HepG2 (cell line): ENCODE measurements around the gene SLC11A1. TPM values are rescaled to one million over a fixed set of nuclear protein-coding genes. Genes with fewer than 3 reads are reported as not detected.

Source experiments
- ARID2 ChIP-seq: sonication (generic); formaldehyde crosslinking; IDR thresholded peaks from 2 replicates; pipeline ENCODE4 v1.8.1; 2022; ENCODE audit warnings: mild to moderate bottlenecking, missing genetic modification reagents, borderline replicate concordance
- ATF7-NPFF ChIP-seq: sonication (generic); formaldehyde crosslinking; IDR thresholded peaks from 2 replicates; pipeline ENCODE4 v1.8.1; 2023; ENCODE audit warnings: mild to moderate bottlenecking, low read depth, missing genetic modification reagents, moderate library complexity
- CENPX ChIP-seq: sonication (generic); formaldehyde crosslinking; IDR thresholded peaks from 2 replicates; pipeline ENCODE4 v1.9.0; 2021; ENCODE audit warnings: mild to moderate bottlenecking, missing genetic modification reagents, moderate library complexity
- CREB1 ChIP-seq, 2 experiments: fragments of 450-650 bp in 1 of 2; IDR thresholded peaks; 2 replicates each; pipeline ENCODE4 v1.6.1; 2016 to 2017; ENCODE audit warnings: control low read depth in 1 of 2, mild to moderate bottlenecking in 1 of 2, missing compliant biosample characterization in 1 of 2, missing genetic modification characterization in 1 of 2
- DNMT1 ChIP-seq: sonication (generic); formaldehyde crosslinking; IDR thresholded peaks from 2 replicates; pipeline ENCODE4 v1.5.1; 2020; ENCODE audit warnings: mild to moderate bottlenecking, missing genetic modification reagents
- MED1 ChIP-seq: sonication (generic); formaldehyde crosslinking; IDR thresholded peaks from 2 replicates; pipeline ENCODE4 v1.4.0; 2020; ENCODE audit warnings: missing genetic modification reagents
- NFIC ChIP-seq: IDR thresholded peaks from 2 replicates; pipeline ENCODE4 v1.6.1; 2012; ENCODE audit warnings: mild to moderate bottlenecking, low read length, inconsistent platforms
- PHF21A ChIP-seq: sonication (generic); formaldehyde crosslinking; IDR thresholded peaks from 2 replicates; pipeline ENCODE4 v1.5.0; 2020; ENCODE audit warnings: mild to moderate bottlenecking, missing genetic modification reagents
- SPEN ChIP-seq: sonication (generic); formaldehyde crosslinking; IDR thresholded peaks from 2 replicates; pipeline ENCODE4 v1.5.1; 2020; ENCODE audit warnings: low read depth, mild to moderate bottlenecking, missing genetic modification reagents
- ZNF496 ChIP-seq: sonication (generic); formaldehyde crosslinking; IDR thresholded peaks from 2 replicates; pipeline ENCODE4 v1.8.1; 2023; ENCODE audit warnings: mild to moderate bottlenecking, moderate library complexity, missing genetic modification reagents; ENCODE audit not compliant: insufficient replicate concordance
- ZNF567 ChIP-seq: sonication (generic); formaldehyde crosslinking; IDR thresholded peaks from 2 replicates; pipeline ENCODE4 v1.8.1; 2023; ENCODE audit warnings: mild to moderate bottlenecking, missing genetic modification reagents, borderline replicate concordance
- ZNF839 ChIP-seq: sonication (generic); formaldehyde crosslinking; IDR thresholded peaks from 2 replicates; pipeline ENCODE4 v1.4.0; 2020; ENCODE audit warnings: missing genetic modification reagents, mild to moderate bottlenecking, borderline replicate concordance
- polyA plus RNA-seq, 8 experiments: library from polyadenylated mRNA; depleted of rRNA in 3 of 8; stranded (reverse) in 7 of 8; unstranded in 1 of 8; fragments of >200 nt; fragmentation: Illumina TruSeq in 4 of 8; extraction: Trizol in 4 of 8; gene quantifications; 2 replicates each; pipeline versions ENCODE4 v1.2.1 to v1.2.3, GENCODE V29; 2011 to 2016; ENCODE audit warnings: low read depth in 4 of 8, missing spikeins in 1 of 8, mixed read lengths in 1 of 8; ENCODE audit not compliant: insufficient read depth in 1 of 8
- total RNA-seq, 5 experiments: library from RNA; depleted of rRNA; stranded (reverse); fragments of >200 nt; fragmentation: Illumina TruSeq; extraction: Trizol; gene quantifications; 2 replicates each; pipeline ENCODE4 v1.2.3, GENCODE V29; 2016; ENCODE audit warnings: low read depth in 1 of 5
- TF ChIP-seq, protein P1 (sequence below): sonication (generic); formaldehyde crosslinking; IDR thresholded peaks from 2 replicates; pipeline ENCODE4 v1.5.1; 2020; ENCODE audit warnings: mild to moderate bottlenecking, missing genetic modification reagents, borderline replicate concordance
- TF ChIP-seq, protein P2 (sequence below): sonication (generic); formaldehyde crosslinking; IDR thresholded peaks from 2 replicates; pipeline ENCODE4 v1.5.1; 2020; ENCODE audit warnings: missing genetic modification reagents, mild to moderate bottlenecking, borderline replicate concordance
- TF ChIP-seq, protein P3 (sequence below): sonication (generic); formaldehyde crosslinking; IDR thresholded peaks from 2 replicates; pipeline ENCODE4 v1.4.0; 2020; ENCODE audit warnings: mild to moderate bottlenecking, missing genetic modification reagents
- TF ChIP-seq, protein P4 (sequence below): IDR thresholded peaks from 2 replicates; pipeline ENCODE4 v1.6.1; 2012; ENCODE audit warnings: inconsistent platforms
- TF ChIP-seq, protein P5 (sequence below): sonication (generic); formaldehyde crosslinking; IDR thresholded peaks from 2 replicates; pipeline ENCODE4 v1.5.0; 2020; ENCODE audit warnings: mild to moderate bottlenecking, missing genetic modification reagents

The SLC11A1 gene
- total and polyA plus RNA-seq, 2 of the 13 experiments (the other 11 are each of a cell fraction or from before 2014, with no cell fraction given): 0.33 to 2.3 TPM

DNA sequence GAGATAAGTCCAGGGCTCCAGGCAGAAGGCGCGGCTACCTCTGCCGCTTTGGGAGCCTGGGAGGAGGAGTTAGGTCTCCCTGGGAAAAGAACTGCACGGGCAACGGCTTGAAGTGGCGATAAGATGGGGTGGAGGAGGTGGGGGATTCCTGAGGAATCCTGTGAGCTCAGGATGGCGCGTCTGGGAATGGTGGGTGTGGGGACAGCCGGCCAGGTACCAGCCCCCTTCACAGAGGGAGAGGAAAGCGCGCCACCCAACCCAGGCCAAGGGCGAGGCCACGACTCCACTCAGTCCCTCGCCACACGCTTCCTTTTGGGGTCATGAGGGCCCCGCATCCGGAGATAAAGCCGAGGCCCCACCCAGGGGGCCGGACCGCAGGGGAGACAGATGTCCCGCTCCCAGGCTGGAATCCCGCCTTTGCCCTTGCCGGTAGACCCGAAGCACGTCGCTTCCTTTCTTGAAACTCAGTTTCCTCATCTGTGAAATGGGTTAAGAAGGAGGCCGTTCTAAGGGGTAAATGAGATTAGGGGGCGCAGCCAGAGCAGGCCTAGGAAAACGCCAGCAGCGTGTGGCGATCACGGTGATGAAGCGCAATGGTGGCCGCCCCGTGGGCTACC, 15.9 kb downstream of the SLC11A1 start (continued):
- TF ChIP-seq, protein P1, sequence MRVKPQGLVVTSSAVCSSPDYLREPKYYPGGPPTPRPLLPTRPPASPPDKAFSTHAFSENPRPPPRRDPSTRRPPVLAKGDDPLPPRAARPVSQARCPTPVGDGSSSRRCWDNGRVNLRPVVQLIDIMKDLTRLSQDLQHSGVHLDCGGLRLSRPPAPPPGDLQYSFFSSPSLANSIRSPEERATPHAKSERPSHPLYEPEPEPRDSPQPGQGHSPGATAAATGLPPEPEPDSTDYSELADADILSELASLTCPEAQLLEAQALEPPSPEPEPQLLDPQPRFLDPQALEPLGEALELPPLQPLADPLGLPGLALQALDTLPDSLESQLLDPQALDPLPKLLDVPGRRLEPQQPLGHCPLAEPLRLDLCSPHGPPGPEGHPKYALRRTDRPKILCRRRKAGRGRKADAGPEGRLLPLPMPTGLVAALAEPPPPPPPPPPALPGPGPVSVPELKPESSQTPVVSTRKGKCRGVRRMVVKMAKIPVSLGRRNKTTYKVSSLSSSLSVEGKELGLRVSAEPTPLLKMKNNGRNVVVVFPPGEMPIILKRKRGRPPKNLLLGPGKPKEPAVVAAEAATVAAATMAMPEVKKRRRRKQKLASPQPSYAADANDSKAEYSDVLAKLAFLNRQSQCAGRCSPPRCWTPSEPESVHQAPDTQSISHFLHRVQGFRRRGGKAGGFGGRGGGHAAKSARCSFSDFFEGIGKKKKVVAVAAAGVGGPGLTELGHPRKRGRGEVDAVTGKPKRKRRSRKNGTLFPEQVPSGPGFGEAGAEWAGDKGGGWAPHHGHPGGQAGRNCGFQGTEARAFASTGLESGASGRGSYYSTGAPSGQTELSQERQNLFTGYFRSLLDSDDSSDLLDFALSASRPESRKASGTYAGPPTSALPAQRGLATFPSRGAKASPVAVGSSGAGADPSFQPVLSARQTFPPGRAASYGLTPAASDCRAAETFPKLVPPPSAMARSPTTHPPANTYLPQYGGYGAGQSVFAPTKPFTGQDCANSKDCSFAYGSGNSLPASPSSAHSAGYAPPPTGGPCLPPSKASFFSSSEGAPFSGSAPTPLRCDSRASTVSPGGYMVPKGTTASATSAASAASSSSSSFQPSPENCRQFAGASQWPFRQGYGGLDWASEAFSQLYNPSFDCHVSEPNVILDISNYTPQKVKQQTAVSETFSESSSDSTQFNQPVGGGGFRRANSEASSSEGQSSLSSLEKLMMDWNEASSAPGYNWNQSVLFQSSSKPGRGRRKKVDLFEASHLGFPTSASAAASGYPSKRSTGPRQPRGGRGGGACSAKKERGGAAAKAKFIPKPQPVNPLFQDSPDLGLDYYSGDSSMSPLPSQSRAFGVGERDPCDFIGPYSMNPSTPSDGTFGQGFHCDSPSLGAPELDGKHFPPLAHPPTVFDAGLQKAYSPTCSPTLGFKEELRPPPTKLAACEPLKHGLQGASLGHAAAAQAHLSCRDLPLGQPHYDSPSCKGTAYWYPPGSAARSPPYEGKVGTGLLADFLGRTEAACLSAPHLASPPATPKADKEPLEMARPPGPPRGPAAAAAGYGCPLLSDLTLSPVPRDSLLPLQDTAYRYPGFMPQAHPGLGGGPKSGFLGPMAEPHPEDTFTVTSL (CRISPR knock-in tag): peak; percentile 78; the same call in 1 of the 2 replicates
- TF ChIP-seq NFIC (no peak), ARID2 (CRISPR knock-in tag) (peak; percentile 36; the same call in 1 of the 2 replicates), DNMT1 (CRISPR knock-in tag) (no peak), ZNF567 (CRISPR knock-in tag) (peak; percentile 87; the same call in 1 of the 2 replicates), CENPX (CRISPR knock-in tag) (no peak), CREB1 (IDR thresholded peaks at IDR 0.05) (no peak), CREB1 (CRISPR knock-in tag; IDR thresholded peaks at IDR 0.05) (no peak), ATF7-NPFF (CRISPR knock-in tag) (peak; percentile 77), SPEN (CRISPR knock-in tag) (peak; percentile 82), PHF21A (CRISPR knock-in tag) (peak; percentile 94), ZNF839 (CRISPR knock-in tag) (no peak), MED1 (CRISPR knock-in tag) (peak; percentile 97), ZNF496 (CRISPR knock-in tag) (no peak)
- TF ChIP-seq, protein P2, sequence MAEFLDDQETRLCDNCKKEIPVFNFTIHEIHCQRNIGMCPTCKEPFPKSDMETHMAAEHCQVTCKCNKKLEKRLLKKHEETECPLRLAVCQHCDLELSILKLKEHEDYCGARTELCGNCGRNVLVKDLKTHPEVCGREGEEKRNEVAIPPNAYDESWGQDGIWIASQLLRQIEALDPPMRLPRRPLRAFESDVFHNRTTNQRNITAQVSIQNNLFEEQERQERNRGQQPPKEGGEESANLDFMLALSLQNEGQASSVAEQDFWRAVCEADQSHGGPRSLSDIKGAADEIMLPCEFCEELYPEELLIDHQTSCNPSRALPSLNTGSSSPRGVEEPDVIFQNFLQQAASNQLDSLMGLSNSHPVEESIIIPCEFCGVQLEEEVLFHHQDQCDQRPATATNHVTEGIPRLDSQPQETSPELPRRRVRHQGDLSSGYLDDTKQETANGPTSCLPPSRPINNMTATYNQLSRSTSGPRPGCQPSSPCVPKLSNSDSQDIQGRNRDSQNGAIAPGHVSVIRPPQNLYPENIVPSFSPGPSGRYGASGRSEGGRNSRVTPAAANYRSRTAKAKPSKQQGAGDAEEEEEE (CRISPR knock-in tag): 0 out of 2 replicates have a peak, but pooled peaks have one; percentile 77
- TF ChIP-seq, protein P3, sequence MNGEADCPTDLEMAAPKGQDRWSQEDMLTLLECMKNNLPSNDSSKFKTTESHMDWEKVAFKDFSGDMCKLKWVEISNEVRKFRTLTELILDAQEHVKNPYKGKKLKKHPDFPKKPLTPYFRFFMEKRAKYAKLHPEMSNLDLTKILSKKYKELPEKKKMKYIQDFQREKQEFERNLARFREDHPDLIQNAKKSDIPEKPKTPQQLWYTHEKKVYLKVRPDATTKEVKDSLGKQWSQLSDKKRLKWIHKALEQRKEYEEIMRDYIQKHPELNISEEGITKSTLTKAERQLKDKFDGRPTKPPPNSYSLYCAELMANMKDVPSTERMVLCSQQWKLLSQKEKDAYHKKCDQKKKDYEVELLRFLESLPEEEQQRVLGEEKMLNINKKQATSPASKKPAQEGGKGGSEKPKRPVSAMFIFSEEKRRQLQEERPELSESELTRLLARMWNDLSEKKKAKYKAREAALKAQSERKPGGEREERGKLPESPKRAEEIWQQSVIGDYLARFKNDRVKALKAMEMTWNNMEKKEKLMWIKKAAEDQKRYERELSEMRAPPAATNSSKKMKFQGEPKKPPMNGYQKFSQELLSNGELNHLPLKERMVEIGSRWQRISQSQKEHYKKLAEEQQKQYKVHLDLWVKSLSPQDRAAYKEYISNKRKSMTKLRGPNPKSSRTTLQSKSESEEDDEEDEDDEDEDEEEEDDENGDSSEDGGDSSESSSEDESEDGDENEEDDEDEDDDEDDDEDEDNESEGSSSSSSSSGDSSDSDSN (CRISPR knock-in tag): no peak; the same call in 1 of the 2 replicates
- TF ChIP-seq, protein P4, sequence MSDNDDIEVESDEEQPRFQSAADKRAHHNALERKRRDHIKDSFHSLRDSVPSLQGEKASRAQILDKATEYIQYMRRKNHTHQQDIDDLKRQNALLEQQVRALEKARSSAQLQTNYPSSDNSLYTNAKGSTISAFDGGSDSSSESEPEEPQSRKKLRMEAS: no peak
- TF ChIP-seq, protein P5, sequence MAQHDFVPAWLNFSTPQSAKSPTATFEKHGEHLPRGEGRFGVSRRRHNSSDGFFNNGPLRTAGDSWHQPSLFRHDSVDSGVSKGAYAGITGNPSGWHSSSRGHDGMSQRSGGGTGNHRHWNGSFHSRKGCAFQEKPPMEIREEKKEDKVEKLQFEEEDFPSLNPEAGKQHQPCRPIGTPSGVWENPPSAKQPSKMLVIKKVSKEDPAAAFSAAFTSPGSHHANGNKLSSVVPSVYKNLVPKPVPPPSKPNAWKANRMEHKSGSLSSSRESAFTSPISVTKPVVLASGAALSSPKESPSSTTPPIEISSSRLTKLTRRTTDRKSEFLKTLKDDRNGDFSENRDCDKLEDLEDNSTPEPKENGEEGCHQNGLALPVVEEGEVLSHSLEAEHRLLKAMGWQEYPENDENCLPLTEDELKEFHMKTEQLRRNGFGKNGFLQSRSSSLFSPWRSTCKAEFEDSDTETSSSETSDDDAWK: no peak
